Measurements from ENCODE around the gene SLC40A1. TPM values are rescaled to one million over a fixed set of nuclear protein-coding genes. Genes with fewer than 3 reads are reported as not detected.

Gene SLC40A1
- polyA plus RNA-seq, 3 donors, result 119 to 125 (median 120) TPM

Other genes starting within 250 kb of the SLC40A1 start
- 10 to 100 TPM; 43.0 to 55.5 (median 48.6) TPM for gene WDR75, start 139.3 kb downstream of the SLC40A1 start, polyA plus RNA-seq (ENCODE audit: insufficient read length in 3 of 3)
- 10 to 100 TPM; 54.6 to 65.8 (median 58.5) TPM for gene ASNSD1, start 80.7 kb upstream of the SLC40A1 start, polyA plus RNA-seq (ENCODE audit: insufficient read length in 3 of 3)
- 10 to 100 TPM in 1 of 3 donors, 1 to 10 TPM in 2; 7.0 to 16.4 (median 8.4) TPM for gene ANKAR, start 93.9 kb upstream of the SLC40A1 start, polyA plus RNA-seq (ENCODE audit: insufficient read length in 3 of 3)
- 10 to 100 TPM; 16.8 to 26.6 (median 22.0) TPM for gene OSGEPL1, start 182.0 kb upstream of the SLC40A1 start, polyA plus RNA-seq (ENCODE audit: insufficient read length in 3 of 3)
- gene ORMDL1, start 203.6 kb upstream of the SLC40A1 start, polyA plus RNA-seq (ENCODE audit: insufficient read length in 3 of 3), result 100 to 1,000 TPM in 2 of 3 donors, 10 to 100 TPM in 1; 82.8 to 113 (median 108) TPM
- gene PMS1, start 203.7 kb upstream of the SLC40A1 start, polyA plus RNA-seq (ENCODE audit: insufficient read length in 3 of 3), result 10 to 100 TPM; 36.3 to 47.6 (median 43.7) TPM